ENCODE results near the gene TBC1D12.
"Not testable (repeated sequence)": the region's sequence is repeated elsewhere in the genome, so short reads cannot be mapped to it uniquely, and the experiment has no call there.

The TBC1D12 gene

GRCh38 chr10:94500063-94500462 lies 97.7 kb downstream of the TBC1D12 start:
- peak; percentile 72 for FAIRE-seq
- peak; percentile 7 for DNase-seq (ENCODE audit: insufficient read length, low spot score)
- TF ChIP-seq POLR2A (IDR thresholded peaks at IDR 0.05; ENCODE audit: low read depth, low read length), result no peak

- DNase-seq (ENCODE audit: insufficient read length, low spot score) (no peak), FAIRE-seq (peak; percentile 65)
- no peak for TF ChIP-seq POLR2A (IDR thresholded peaks at IDR 0.05; ENCODE audit: low read depth, low read length)
Measured at GRCh38 chr10:94521276-94522250, 119.2 kb downstream of the TBC1D12 start.

- TF ChIP-seq POLR2A (IDR thresholded peaks at IDR 0.05; ENCODE audit: low read depth, low read length), result no peak
- FAIRE-seq, result peak; percentile 84
- DNase-seq (ENCODE audit: insufficient read length, low spot score), result no peak
Measured at GRCh38 chr10:94524146-94524545, 121.8 kb downstream of the TBC1D12 start.

- DNase-seq (ENCODE audit: insufficient read length, low spot score) (no peak), FAIRE-seq (no peak)
- TF ChIP-seq POLR2A (IDR thresholded peaks at IDR 0.05; ENCODE audit: low read depth, low read length), result no peak
Measured at GRCh38 chr10:94524711-94525110, 122.4 kb downstream of the TBC1D12 start.

GRCh38 chr10:94531550-94531949 lies 129.2 kb downstream of the TBC1D12 start:
- not testable (repeated sequence) for DNase-seq (ENCODE audit: insufficient read length, low spot score); FAIRE-seq

GRCh38 chr10:94533027-94533426 lies 130.7 kb downstream of the TBC1D12 start:
- TF ChIP-seq POLR2A (IDR thresholded peaks at IDR 0.05; ENCODE audit: low read depth, low read length), result no peak
- FAIRE-seq (peak; percentile 6), DNase-seq (ENCODE audit: insufficient read length, low spot score) (no peak)

GRCh38 chr10:94542282-94542681 lies 139.9 kb downstream of the TBC1D12 start:
- not testable (repeated sequence) for FAIRE-seq

GRCh38 chr10:94545391-94546048 lies 143.2 kb downstream of the TBC1D12 start, which contains the start of gene HELLS:
TSS of gene HELLS (plus strand) at chr10:94545788. CDS start at chr10:94545922, 134 bp downstream.
- no peak for FAIRE-seq
- TF ChIP-seq POLR2A (IDR thresholded peaks at IDR 0.05; ENCODE audit: low read depth, low read length), result peak; percentile 66
- peak; percentile 76 for DNase-seq (ENCODE audit: insufficient read length, low spot score)

More at GRCh38 chr10:94542282-94542681, 139.9 kb downstream of the TBC1D12 start:
- not testable (repeated sequence) for DNase-seq (ENCODE audit: insufficient read length, low spot score)

- FAIRE-seq (peak; percentile 30), DNase-seq (ENCODE audit: insufficient read length, low spot score) (peak; percentile 24)
Measured at GRCh38 chr10:94546049-94546900, 143.9 kb downstream of the TBC1D12 start.

GRCh38 chr10:94546901-94547185 lies 144.5 kb downstream of the TBC1D12 start:
- TF ChIP-seq POLR2A (IDR thresholded peaks at IDR 0.05; ENCODE audit: low read depth, low read length), result no peak
- FAIRE-seq (no peak), DNase-seq (ENCODE audit: insufficient read length, low spot score) (no peak)

More at GRCh38 chr10:94546049-94546900, 143.9 kb downstream of the TBC1D12 start:
- no peak for TF ChIP-seq POLR2A (IDR thresholded peaks at IDR 0.05; ENCODE audit: low read depth, low read length)

GRCh38 chr10:94549221-94549620 lies 146.9 kb downstream of the TBC1D12 start:
- DNase-seq (ENCODE audit: insufficient read length, low spot score) (no peak), FAIRE-seq (no peak)
- no peak for TF ChIP-seq POLR2A (IDR thresholded peaks at IDR 0.05; ENCODE audit: low read depth, low read length)

GRCh38 chr10:94567714-94568307 lies 165.5 kb downstream of the TBC1D12 start:
- DNase-seq (ENCODE audit: insufficient read length, low spot score), result not testable (repeated sequence)
- peak; percentile 70 for FAIRE-seq

- peak; percentile 45 for FAIRE-seq
- DNase-seq (ENCODE audit: insufficient read length, low spot score), result no peak
Measured at GRCh38 chr10:94571081-94571480, 168.7 kb downstream of the TBC1D12 start.

More at GRCh38 chr10:94571081-94571480, 168.7 kb downstream of the TBC1D12 start:
- no peak for TF ChIP-seq POLR2A (IDR thresholded peaks at IDR 0.05; ENCODE audit: low read depth, low read length)
